Upper lobe of right lung (tissue), 1 donor: ENCODE results near the gene FOXG1. TPM values are rescaled to one million over a fixed set of nuclear protein-coding genes. Genes with fewer than 3 reads are reported as not detected.

Experiments
- ATAC-seq: fragments of 200-7000 bp; cut with Tn5 transposase; one replicate; pipeline ENCODE4 v1.9.1; 2020; ENCODE audit warnings: mild to moderate bottlenecking, moderate library complexity
- DNase-seq: peaks from one replicate; pipeline ENCODE4 v3.0.0-alpha.2; 2020
- H3K27ac ChIP-seq: fragments of 200-600 bp; one replicate; pipeline ENCODE4 v1.8.0; 2022
- H3K27me3 ChIP-seq: fragments of 200-600 bp; one replicate; pipeline ENCODE4 v1.8.0; 2022; ENCODE audit warnings: mild to moderate bottlenecking
- H3K36me3 ChIP-seq: fragments of 200-600 bp; one replicate; pipeline ENCODE4 v1.8.0; 2022
- H3K4me1 ChIP-seq: fragments of 200-600 bp; one replicate; pipeline ENCODE4 v1.8.0; 2022
- H3K4me3 ChIP-seq: fragments of 200-600 bp; one replicate; pipeline ENCODE4 v1.8.0; 2022; ENCODE audit warnings: mild to moderate bottlenecking
- H3K9me3 ChIP-seq: fragments of 200-600 bp; one replicate; pipeline ENCODE4 v1.8.0; 2022
- CTCF ChIP-seq: fragments of 200-600 bp; IDR thresholded peaks from one replicate; pipeline ENCODE4 v1.8.0; 2022; ENCODE audit warnings: antibody characterized with exemption
- intact Hi-C: fragments of 100-400 bp; cut with DNase I; formaldehyde crosslinking; loops from one replicate; pipeline ENCODE4 v1.11.0; 2022
- total RNA-seq: library from RNA; stranded (reverse); fragmentation: NEBNext Ultra II Directional; extraction: Animal tissue kit (Norgen Biotek cat#: 25700); gene quantifications from one replicate; pipeline ENCODE4 v1.2.1, GENCODE V29; 2021
- donor health status: DM: no; HTN: yes; CAD: no; lungs with severe emphysema.

The FOXG1 gene
- total RNA-seq, 1 donor from 2014 or later, result not detected

GRCh38 chr14:28762955-28763326 lies 3.6 kb upstream of the FOXG1 start:
- no peak for TF ChIP-seq CTCF
- no peak for ATAC-seq
- peaks cover 93% of the 10 kb centered on the region for H3K27me3 ChIP-seq

GRCh38 chr14:28763751-28764256 lies 2.8 kb upstream of the FOXG1 start:
- DNase-seq (no peak), ATAC-seq (no peak)
- Histone ChIP-seq H3K4me1 (peaks cover 8% of the 10 kb centered on the region), H3K4me3 (no peak overlapping the region), H3K27me3 (peaks cover 93% of the 10 kb centered on the region), H3K27ac (no peak overlapping the region), H3K9me3 (no peaks in the 10 kb centered on the region), H3K36me3 (no peaks in the 10 kb centered on the region)
- intact Hi-C loops, result no loop called here
- no peak for TF ChIP-seq CTCF

More at GRCh38 chr14:28762955-28763326, 3.6 kb upstream of the FOXG1 start:
- H3K36me3 ChIP-seq, result no peaks in the 10 kb centered on the region
- no peak overlapping the region for H3K27ac ChIP-seq
- H3K4me1 ChIP-seq, result peaks cover 8% of the 10 kb centered on the region
- no peaks in the 10 kb centered on the region for H3K9me3 ChIP-seq
- H3K4me3 ChIP-seq, result no peak overlapping the region
- no peak for DNase-seq
- intact Hi-C loops, result no loop called here

- Histone ChIP-seq H3K27me3 (peaks cover 92% of the 10 kb centered on the region), H3K4me3 (no peak overlapping the region), H3K27ac (no peak overlapping the region), H3K9me3 (no peaks in the 10 kb centered on the region), H3K4me1 (peaks cover 8% of the 10 kb centered on the region), H3K36me3 (no peaks in the 10 kb centered on the region)
- ATAC-seq, result no peak
- no peak for DNase-seq
- no peak for TF ChIP-seq CTCF
- intact Hi-C loops, result no loop called here
These were observed 2.1 kb upstream of the FOXG1 start for GRCh38 chr14:28764257-28765160.

- H3K4me3 ChIP-seq, result peak overlapping the region; percentile 25
These were observed 1.3 kb upstream of the FOXG1 start for GRCh38 chr14:28765169-28765830.

More at GRCh38 chr14:28765169-28765830, 1.3 kb upstream of the FOXG1 start:
- no peak overlapping the region for H3K27ac ChIP-seq
- H3K4me1 ChIP-seq, result peaks cover 8% of the 10 kb centered on the region
- H3K36me3 ChIP-seq, result no peaks in the 10 kb centered on the region
- DNase-seq (no peak), ATAC-seq (no peak)
- intact Hi-C loops, result no loop called here
- no peak for TF ChIP-seq CTCF
- H3K9me3 ChIP-seq, result no peaks in the 10 kb centered on the region
- peaks cover 92% of the 10 kb centered on the region for H3K27me3 ChIP-seq
